HG03135 (cell line): ENCODE data around the gene ZNF446.
"Not testable (repeated sequence)": the region's sequence is repeated elsewhere in the genome, so short reads cannot be mapped to it uniquely, and the experiment has no call there.

Source experiments
- ATAC-seq: cut with Tn5 transposase; IDR thresholded peaks from one replicate; pipeline ENCODE4 v1.9.1; 2021; ENCODE audit warnings: mild to moderate bottlenecking, moderate library complexity; ENCODE audit not compliant: unreplicated experiment

ZNF446 gene

GRCh38 chr19:58498316-58499020 is 22.3 kb downstream of the ZNF446 start:
- peak; percentile 4 for ATAC-seq

- peak; percentile 89 for ATAC-seq
Measured at GRCh38 chr19:58499021-58499927, 23.1 kb downstream of the ZNF446 start.

- ATAC-seq = no peak
Measured at GRCh38 chr19:58500242-58500641, 24.1 kb downstream of the ZNF446 start.

DNA sequence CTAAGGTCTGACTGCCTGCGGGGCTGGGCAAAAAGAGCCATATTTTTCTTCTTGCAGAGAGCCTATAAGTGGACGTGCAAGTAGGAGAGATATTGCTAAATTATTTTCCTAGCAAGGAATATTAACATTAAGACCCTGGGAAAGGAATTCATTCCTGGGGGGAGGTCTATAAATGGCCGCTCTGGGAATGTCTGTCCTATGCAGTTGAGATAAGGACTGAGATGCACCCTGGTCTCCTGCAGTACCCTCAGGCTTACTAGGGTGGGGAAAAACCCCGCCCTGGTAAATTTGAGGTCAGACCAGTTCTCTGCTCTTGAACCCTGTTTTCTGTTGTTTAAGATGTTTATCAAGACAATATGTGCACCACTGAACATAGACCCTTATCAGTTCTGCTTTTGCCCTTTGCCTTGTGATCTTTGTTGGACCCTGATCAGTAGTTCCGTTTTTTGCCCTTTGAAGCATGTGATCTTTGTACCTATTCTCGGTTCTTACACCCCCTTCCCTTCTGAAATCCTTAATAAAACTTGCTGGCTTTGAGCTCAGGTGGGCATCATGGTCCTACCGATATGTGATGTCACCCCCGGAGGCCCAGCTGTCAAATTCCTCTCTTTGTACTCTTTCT is 31.6 kb downstream of the ZNF446 start:
- ATAC-seq = not testable (repeated sequence)

- ATAC-seq = no peak
Measured at GRCh38 chr19:58509731-58510083, 33.6 kb downstream of the ZNF446 start.

DNA sequence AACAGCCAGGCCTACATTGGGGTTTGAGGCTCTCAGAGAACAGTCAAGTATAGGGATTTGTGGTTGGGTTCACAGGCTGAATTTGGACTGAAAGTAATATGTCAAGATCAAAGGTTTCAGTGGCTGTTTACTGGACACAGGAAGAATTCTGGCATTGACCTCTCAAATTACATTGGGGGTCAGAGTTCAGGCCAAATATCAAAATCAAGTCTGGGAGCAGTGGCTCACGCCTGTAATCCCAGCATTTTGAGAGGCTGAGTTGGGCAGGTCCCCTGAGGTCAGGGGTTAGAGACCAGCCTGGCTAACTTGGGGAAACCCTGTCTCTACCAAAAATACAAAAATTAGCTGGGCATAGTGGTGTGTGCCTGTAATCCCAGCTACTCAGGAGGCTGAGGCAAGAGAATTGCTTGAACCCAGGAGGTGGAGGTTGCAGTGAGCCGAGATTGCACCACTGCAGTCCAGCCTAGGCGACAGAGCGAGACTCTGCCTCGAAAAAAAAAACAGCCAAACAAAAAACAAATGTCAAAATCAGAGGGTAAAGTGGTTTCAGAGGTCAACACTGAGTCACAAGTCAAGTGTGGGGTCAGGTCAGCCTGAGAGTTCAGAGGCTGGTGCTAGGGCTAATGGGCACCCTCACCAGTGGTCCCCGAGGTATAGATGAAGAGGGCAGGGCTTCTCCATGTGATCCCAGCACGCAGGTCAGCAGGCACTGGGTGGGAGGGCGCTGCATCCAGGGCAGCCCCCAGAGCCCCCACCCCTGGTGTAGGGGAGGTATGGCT is 34.1 kb downstream of the ZNF446 start:
- no peak for ATAC-seq

GRCh38 chr19:58511353-58512208 is 35.4 kb downstream of the ZNF446 start, which contains the start of gene SLC27A5:
Gene SLC27A5, minus strand, starts transcription at chr19:58511992. Its CDS starts 37 bp downstream, at chr19:58511955.
- ATAC-seq = no peak

GRCh38 chr19:58513213-58513693 is 37.1 kb downstream of the ZNF446 start:
- no peak for ATAC-seq

DNA sequence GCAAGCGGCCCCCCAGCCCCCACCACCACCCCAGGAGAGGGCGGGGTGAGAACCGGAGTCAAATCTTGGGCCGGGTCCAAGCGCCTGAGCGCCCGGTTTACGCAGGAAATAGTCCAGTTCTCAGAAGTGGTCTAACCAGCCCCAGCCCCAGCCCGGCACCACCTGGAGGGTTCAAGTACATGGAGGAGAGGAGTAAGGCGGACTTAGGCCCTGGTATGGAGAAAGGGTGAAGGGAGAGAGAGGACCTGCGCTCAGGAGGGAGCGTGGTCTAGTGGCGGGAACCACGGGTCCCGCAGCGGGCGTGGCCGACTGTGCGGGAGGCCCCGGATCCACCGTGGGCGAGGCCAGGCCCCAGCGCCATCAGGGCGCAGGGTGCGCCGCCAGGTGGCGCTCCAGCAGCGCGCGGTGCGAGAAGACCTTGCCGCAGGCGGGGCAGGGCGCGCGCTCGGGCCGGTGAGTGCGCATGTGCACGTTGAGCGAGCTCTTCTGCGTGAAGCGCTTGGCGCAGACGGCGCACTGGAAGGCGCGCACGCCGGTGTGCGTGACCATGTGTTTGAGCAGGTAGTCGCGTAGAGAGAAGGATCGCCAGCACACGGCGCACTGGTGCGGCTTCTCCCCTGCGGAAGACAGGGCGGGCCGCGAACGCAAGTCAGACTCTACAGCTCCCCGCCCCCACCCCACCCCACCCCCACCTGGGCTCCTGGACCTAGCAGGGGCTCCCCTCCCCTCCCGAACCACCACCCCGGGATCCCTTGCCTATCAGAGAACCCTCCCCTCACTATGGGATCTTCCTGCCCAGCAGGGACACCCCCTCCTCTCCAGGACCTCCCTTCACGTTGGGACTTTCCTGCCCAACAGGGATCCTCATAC is 37.8 kb downstream of the ZNF446 start:
- ATAC-seq = peak; percentile 73

DNA sequence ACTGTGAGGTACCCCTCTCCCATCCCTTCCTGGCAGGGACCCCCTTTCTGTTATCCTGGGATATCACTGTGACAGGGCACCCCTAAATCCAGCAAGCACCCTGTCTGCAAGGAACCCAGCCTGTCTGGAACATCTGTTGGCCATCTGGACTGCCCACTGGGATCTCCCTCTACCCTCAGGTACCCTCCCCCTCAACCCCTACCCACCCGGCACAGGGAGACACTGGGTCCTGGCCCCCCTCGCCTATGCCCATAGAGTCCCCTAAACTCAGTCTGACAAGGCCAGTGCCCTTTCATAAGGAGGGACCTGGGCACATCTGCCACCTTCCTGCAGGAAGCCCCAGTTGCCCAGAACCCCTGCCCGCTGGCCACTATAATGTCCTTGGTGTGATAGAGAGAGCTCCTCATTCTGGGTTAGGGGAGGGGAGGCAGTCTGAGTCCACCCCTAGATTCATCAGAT is 38.4 kb downstream of the ZNF446 start:
- no peak for ATAC-seq

GRCh38 chr19:58515259-58515658 is 39.1 kb downstream of the ZNF446 start:
- no peak for ATAC-seq

- ATAC-seq = no peak
Measured at GRCh38 chr19:58516246-58516836, 40.2 kb downstream of the ZNF446 start.

DNA sequence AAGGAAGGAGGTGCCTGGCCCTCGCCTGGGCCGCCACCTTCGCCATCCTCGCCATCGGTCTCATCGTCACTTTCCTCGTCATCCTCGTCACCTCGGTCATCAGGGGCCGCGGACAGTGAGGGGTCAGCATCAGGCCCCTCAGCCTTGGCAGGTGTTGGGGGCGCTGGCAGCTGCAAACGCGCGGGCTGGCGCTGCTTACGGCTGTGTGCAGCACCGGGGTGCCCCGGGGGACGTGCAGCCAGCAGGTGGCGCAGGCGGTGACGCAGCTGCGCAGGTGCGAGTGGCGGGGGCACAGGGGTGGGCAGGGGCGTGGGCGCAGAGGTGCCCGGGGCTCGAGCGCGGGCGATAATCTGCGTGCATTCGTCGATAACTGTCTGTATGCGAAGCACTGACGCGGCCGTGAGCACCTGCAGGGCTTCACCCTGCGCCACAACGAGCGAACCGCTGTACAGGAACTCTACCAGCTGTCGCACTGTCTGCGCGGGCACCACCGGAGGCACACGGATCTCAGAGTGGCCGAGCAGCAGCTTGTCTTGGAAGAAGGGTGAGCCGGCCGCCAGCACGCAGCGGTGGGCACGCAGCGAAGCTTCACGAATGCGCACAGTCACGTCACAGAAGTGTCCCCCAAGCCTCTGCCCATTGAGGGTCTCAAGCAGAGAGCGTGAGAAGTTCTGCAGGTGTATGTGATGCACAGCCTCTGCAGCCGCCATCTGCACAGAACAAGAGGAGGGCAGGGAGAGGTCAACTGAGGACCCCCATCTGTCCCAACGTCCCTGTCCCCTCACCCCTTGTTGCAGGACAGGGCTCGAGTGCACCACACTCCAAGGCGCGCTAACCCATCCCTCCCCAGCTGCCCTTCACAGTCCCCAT is 41.0 kb downstream of the ZNF446 start:
- no peak for ATAC-seq

DNA sequence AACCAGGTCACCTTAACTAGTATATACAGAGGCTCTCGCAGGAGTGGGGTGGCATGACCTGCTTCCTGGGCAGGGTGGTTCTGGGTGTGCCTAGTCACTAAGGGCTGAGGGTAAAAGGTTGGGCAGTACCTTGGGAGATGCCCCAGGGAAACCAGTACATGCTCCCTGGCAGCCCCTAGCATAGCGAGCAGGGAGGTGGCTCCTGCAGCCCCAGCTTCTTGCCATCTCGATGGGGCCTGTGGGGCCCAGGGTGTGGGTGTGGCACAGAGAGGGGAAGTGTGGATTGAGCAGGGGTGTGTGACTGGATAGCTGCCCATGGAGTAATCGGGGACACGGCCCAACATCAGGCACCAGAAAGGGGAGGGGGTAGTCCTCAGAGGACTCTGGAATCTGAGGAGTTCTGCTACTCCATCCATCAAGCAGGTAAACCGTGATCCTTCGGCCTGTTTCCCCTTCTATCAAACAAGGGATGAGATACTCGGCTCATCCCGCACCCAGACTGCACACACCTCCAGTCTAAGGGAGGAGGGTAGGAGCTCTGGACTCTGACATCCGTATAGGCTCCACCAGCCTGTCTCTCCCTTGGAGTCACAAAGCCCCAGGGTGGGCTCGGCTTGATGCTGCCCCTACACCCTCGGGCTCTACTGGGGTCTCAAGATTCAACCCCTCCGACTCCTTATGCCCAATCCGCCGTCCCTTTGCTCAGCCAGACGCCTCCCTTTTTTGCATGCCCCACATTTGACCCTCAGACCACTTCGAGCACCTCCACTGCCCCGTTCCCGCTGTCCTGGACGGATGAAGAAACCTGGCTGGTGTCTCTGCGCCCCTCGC is 42.3 kb downstream of the ZNF446 start:
- ATAC-seq = no peak

DNA sequence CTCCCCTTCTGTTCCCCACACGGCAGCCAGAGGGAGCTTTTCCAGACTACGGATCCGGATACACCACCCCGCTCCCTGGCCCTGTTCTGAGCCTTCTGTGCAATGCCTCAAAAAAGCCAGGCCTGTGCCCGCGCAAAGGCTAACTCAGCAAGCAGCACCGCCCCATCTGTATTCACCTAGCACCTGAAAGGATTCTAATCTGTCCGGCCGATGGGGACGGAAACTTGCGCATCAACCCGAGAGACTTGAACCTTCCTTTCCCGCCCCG is 42.9 kb downstream of the ZNF446 start:
- ATAC-seq = no peak

DNA sequence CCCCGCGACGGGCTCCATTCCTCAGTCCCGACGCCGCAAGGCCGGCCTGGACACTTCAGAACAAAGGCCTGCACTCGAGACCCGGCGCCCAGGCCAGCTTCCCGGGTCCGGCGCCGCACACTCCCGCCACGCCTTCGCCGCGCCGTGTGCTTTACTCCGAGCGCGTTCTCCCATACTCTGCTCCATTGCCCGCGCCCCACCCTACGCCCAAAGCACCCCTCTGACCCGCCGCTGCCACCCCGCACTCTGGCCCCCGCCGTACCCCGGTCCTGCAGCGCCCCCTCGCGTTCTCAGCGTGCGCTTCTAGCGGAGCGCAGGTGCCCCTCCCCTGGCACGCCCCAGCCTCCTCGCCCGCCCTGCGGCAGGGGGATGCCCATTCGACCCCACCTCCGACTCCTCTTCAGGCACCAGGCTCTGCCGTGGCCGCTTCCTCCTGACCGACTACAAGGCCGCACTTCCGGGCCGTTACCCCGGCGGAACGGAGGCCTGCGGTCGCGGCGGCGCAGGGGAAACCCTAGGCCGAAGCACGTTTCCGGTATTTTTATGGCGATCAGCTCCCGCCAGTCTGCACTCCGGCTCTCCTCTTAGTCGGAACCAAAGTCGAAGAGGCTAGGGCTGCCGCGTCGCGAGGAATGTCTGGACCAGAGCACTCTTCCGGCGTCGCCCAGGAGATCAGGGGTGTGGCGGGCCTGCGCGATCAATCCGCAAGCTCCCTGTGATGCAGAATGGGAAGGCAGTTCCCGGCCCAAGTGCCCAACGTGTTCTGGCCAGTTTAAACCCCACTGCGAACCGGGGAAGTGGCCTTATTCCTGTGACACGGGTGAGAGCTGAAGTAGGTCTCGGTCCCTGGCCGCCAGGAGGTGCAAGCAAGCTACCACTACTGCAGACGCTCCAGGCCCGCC is 43.5 kb downstream of the ZNF446 start, which contains the start of gene ZBTB45:
Gene ZBTB45, minus strand, starts transcription at position 456 of the 902 bp plus-strand sequence. CDS start 2,137 bp downstream, outside the sequence.
- peak; percentile 82 for ATAC-seq
